ENCODE measurements around the gene OXCT2. TPM values are rescaled to one million over a fixed set of nuclear protein-coding genes. Genes with fewer than 3 reads are reported as not detected.
"Not testable (repeated sequence)": the region's sequence is repeated elsewhere in the genome, so short reads cannot be mapped to it uniquely, and the experiment has no call there.

OXCT2 gene
- total RNA-seq (2014; rRNA removed; shearing (Covaris generic)): not detected in 2 replicates

DNA sequence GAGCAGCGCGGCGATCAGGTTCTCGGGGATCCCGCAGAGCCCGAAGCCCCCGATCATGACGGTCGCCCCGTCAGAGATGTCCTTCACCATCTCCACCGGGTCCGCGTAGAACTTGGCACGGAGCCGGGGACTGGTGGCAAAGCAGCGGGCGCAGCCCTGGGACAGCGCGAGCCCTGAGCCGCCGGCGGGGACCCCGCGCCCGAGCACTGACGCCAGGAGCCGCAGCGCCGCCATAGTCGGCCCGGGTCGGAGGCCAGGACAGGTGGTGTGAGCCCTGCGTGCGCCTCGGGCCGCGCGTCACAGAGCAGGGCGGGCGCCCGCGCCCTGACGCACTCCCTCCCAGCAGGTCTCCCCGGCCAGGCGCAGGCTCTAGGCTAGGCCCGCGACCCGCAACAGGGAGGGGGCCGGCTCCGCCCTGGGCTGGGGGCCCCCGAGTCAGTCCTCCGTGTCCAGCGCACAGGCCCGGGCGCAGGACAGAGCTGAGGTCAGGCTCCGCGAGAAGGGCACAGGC lies at the start of gene OXCT2:
TSS of gene OXCT2 (minus strand) at position 327 of the 511 bp plus-strand sequence. CDS start at position 234, 93 bp downstream.
- not testable (repeated sequence) for H3K36me3 ChIP-seq (replicated peaks; ENCODE audit: control insufficient read depth, insufficient read depth, low read length); DNase-seq; H3K27me3 ChIP-seq (ENCODE audit: control insufficient read depth, insufficient read depth, low read length)
- H3K4me3 ChIP-seq (ENCODE audit: insufficient read depth, low read depth, low read length): peak within 1 kb of the TSS; percentile 30; the same call in 1 of the 2 replicates

DNA sequence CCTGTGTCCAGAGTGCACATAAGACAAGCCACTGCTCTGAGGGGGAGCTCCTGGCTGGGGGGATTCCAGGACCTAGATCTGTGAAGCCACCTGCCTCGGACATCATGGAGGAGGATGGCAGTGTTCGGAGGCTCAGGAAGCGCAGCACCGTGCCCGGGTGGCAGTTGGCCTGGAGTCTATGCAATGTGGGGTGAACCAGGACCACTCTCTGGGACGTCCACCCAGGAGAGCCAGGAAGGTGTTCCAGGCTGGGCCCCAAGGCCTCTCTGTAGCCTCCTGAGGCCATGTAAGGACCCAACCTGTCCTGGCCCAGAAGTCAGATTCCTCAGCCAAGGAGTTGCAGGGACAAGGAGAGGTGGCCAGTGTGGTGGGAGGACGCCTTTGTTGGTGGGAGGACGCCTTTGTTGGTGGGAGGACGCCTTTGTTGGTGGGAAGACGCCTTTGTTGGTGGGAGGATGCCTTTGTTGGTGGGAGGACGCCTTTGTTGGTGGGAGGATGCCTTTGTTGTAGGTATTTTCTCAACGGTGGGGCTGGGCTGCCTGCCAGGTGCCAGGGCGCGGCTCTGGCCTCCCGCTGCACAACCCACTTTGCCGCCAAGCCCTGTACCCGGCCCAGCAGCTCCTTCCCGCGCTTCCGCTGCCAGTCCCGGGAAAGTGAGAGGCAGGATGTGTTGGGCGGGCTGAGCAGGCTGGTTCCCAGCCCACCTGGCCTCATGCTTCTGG lies 48.1 kb upstream of the OXCT2 start:
- H3K36me3 ChIP-seq (replicated peaks; ENCODE audit: control insufficient read depth, insufficient read depth, low read length): no peaks in the 10 kb centered on the region
- no peaks in the 10 kb centered on the region; the same call in 1 of the 2 replicates for H3K27me3 ChIP-seq (ENCODE audit: control insufficient read depth, insufficient read depth, low read length)

GRCh38 chr1:39818482-39818881 lies 47.3 kb upstream of the OXCT2 start:
- no peaks in the 10 kb centered on the region for H3K36me3 ChIP-seq (replicated peaks; ENCODE audit: control insufficient read depth, insufficient read depth, low read length)
- no peak overlapping the region for H3K4me3 ChIP-seq (ENCODE audit: insufficient read depth, low read depth, low read length)
- no peak for DNase-seq
- no peaks in the 10 kb centered on the region; the same call in 1 of the 2 replicates for H3K27me3 ChIP-seq (ENCODE audit: control insufficient read depth, insufficient read depth, low read length)

More for the DNA sequence above, 48.1 kb upstream of the OXCT2 start:
- no peak for DNase-seq
- H3K4me3 ChIP-seq (ENCODE audit: insufficient read depth, low read depth, low read length): no peak overlapping the region

DNA sequence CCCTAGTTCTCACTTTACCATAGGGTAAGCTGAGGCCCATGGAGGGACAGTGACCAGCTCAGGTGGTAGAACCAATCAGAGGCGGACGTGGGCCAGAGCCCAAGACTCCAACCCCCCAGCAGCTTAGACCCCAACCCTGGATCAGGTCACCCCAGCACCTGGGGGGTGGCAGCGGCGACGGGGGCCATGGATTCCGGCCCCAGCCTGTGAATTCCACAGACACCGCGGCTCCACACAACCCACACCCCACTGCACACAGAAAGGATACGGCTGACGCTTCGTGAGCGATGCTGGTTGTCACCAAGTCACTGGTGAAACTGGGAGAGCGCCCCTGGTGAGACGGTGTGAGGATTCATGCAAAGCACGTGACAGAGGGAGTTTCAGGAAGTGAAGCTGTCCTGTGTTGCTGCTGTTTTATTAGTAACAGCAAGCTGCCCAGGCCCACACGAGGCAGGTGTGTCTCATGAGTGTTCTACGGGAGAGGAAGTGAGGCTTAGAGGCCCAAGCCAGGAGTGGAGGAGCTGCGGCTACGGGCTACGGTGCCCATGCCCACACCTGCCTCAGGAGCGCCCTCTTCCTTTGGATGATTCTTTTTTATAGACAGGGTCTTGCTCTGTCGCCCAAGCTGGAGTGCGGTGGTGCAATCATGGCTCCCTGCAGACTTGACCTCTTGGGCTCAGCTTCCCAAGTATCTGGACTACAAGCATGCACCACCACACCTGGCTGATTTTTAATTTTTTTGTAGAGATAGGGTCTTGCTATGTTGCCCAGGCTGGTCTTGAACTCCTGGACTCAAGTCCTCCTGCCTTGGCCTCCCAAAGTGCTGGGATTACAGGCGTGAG lies 46.2 kb upstream of the OXCT2 start:
- not testable (repeated sequence) for H3K27me3 ChIP-seq (ENCODE audit: control insufficient read depth, insufficient read depth, low read length); H3K4me3 ChIP-seq (ENCODE audit: insufficient read depth, low read depth, low read length); H3K36me3 ChIP-seq (replicated peaks; ENCODE audit: control insufficient read depth, insufficient read depth, low read length)
- DNase-seq: peak; percentile 62

GRCh38 chr1:39816415-39817090 lies 45.4 kb upstream of the OXCT2 start:
- H3K4me3 ChIP-seq (ENCODE audit: insufficient read depth, low read depth, low read length): no peak overlapping the region
- no peaks in the 10 kb centered on the region for H3K36me3 ChIP-seq (replicated peaks; ENCODE audit: control insufficient read depth, insufficient read depth, low read length)
- H3K27me3 ChIP-seq (ENCODE audit: control insufficient read depth, insufficient read depth, low read length): no peaks in the 10 kb centered on the region; the same call in 1 of the 2 replicates
- peak; percentile 88 for DNase-seq

GRCh38 chr1:39812913-39813312 lies 41.8 kb upstream of the OXCT2 start:
- no peak for DNase-seq
- no peaks in the 10 kb centered on the region for H3K36me3 ChIP-seq (replicated peaks; ENCODE audit: control insufficient read depth, insufficient read depth, low read length)
- H3K27me3 ChIP-seq (ENCODE audit: control insufficient read depth, insufficient read depth, low read length): no peaks in the 10 kb centered on the region; the same call in 1 of the 2 replicates
- H3K4me3 ChIP-seq (ENCODE audit: insufficient read depth, low read depth, low read length): no peak overlapping the region

DNA sequence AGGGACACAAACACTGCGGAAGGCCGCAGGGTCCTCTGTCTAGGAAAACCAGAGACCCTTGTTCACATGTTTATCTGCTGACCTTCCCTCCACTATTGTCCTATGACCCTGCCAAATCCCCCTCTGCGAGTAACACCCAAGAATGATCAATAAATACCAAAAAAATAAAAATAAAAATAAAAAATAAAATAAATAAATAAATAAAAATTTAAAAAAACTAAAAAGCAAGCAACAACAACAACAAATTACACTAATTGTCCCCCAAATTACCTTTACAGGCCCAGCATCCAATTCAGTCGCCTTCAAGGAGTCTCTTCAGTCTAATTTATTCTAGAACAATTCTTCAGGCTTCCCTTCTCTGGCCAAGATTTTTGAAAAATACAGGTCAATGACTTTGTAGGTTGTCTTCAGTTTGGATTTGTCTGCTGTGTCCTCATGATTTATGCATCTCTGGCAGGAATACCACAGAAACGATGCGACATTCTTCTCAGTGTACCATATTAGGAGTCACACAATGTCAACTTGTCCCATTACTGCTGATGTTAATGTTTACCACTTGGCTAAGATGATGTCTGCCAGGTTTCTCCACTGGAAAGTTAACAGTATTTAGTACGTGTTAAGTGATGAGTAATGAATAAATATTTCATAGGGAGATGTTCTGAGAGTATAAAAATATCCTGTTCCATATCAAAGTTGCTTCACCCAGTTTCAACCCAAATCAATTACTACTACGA lies 37.8 kb upstream of the OXCT2 start:
- Histone ChIP-seq H3K4me3 (ENCODE audit: insufficient read depth, low read depth, low read length) (no peak overlapping the region), H3K27me3 (ENCODE audit: control insufficient read depth, insufficient read depth, low read length) (no peaks in the 10 kb centered on the region; the same call in 1 of the 2 replicates), H3K36me3 (replicated peaks; ENCODE audit: control insufficient read depth, insufficient read depth, low read length) (no peaks in the 10 kb centered on the region)
- no peak for DNase-seq

GRCh38 chr1:39805385-39805784 lies 34.2 kb upstream of the OXCT2 start:
- Histone ChIP-seq H3K36me3 (replicated peaks; ENCODE audit: control insufficient read depth, insufficient read depth, low read length) (no peaks in the 10 kb centered on the region), H3K4me3 (ENCODE audit: insufficient read depth, low read depth, low read length) (no peak overlapping the region), H3K27me3 (ENCODE audit: control insufficient read depth, insufficient read depth, low read length) (no peaks in the 10 kb centered on the region; the same call in 1 of the 2 replicates)
- no peak for DNase-seq

DNA sequence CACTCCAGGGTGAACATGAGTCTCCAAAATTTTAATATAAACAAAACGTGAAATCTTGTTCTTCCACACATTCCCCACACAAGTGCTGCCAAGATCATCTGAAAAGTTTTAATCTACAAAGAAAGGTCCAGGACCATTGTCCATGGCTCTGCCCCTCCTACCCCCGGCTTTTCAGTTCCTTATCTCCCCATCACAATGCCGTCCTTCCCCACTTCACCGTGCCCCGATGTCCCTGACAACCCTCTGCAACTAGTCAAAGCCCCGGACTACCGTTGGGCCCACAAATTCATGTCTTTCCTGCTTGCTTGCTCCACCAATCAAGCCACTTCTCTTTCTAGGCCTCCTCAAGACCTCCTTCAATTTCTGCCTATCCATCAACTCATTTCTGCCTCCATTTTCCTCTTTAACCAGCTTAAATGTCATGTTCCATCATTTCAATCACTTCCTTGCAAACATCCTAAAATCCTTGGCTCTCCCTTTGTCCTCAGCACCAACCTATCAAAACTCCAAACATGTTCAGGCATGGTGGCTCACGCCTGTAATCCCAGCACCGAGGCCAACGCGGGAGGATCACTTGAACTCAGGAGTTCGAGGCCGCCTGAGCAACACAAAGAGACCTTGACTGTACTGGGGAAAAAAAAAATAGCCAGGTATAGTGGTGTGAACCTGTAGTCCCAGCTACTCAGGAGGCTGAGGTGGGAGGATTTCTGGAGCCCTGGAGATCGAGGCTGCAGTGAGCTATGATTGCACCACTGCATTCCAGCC lies 31.5 kb upstream of the OXCT2 start:
- no peak for DNase-seq
- peaks cover 4% of the 10 kb centered on the region for H3K27me3 ChIP-seq (ENCODE audit: control insufficient read depth, insufficient read depth, low read length)
- no peak overlapping the region for H3K4me3 ChIP-seq (ENCODE audit: insufficient read depth, low read depth, low read length)
- no peaks in the 10 kb centered on the region for H3K36me3 ChIP-seq (replicated peaks; ENCODE audit: control insufficient read depth, insufficient read depth, low read length)

DNA sequence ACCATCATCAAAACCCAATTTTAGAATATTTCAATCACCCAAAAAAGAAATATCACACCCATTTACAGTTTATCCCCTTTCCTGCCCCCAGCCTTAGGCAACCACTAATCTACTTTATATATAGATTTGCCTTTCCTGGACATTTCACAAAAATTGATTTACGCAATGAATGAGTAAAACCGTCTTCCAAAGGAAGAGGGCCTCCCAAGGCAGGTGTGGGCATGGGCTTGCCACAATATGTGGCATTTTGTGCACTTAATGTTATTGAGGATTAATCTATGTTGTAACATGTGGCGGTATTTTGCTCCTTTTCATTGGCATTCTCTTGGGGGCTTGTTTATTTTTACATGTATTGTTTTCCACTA lies 29.3 kb upstream of the OXCT2 start:
- Histone ChIP-seq H3K27me3 (ENCODE audit: control insufficient read depth, insufficient read depth, low read length) (peaks cover 4% of the 10 kb centered on the region), H3K4me3 (ENCODE audit: insufficient read depth, low read depth, low read length) (no peak overlapping the region), H3K36me3 (replicated peaks; ENCODE audit: control insufficient read depth, insufficient read depth, low read length) (no peaks in the 10 kb centered on the region)
- no peak for DNase-seq

DNA sequence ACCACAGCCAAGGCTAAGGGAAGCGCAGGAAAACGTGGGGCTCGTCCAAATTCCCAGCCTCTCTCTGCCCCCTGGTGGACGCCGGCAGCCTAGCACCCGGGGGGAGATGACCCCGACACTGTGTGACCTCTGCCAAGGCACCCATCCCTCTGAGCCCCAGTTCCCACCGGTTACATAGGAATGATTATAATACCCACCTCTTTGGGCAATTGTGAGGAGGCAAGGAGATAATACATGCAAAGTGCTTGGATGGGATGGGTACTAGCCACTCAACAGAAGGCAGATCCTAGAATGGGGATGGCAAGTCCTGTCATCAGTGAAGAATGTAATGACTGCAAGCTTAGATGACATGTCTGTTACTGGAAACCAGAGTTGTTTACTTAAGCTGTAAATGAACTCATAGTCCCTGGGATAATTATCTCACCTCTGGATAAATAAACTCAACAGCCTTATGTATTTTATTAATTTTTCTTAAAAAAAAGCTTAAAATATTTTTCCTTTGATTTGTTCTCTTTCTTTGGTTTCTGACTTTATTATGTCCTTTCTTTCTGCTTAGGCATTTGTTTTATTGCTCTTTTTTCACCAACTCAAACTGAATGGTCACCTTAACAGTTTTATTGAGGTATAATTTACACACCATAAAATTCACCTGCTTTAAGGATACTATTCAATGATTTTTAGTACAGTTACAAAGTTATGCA lies 28.8 kb upstream of the OXCT2 start:
- peak; percentile 94 for DNase-seq
- Histone ChIP-seq H3K36me3 (replicated peaks; ENCODE audit: control insufficient read depth, insufficient read depth, low read length) (no peaks in the 10 kb centered on the region), H3K4me3 (ENCODE audit: insufficient read depth, low read depth, low read length) (no peak overlapping the region), H3K27me3 (ENCODE audit: control insufficient read depth, insufficient read depth, low read length) (peaks cover 4% of the 10 kb centered on the region)

- H3K4me3 ChIP-seq (ENCODE audit: insufficient read depth, low read depth, low read length); H3K27me3 ChIP-seq (ENCODE audit: control insufficient read depth, insufficient read depth, low read length); H3K36me3 ChIP-seq (replicated peaks; ENCODE audit: control insufficient read depth, insufficient read depth, low read length): not testable (repeated sequence)
- peak; percentile 77 for DNase-seq
Observed at GRCh38 chr1:39798859-39799769, 28.0 kb upstream of the OXCT2 start.

All from H7 (cell line).